Epithelial cell of prostate (primary cell): Measurements from ENCODE around the gene LRMDA.

Experiments used
- DNase-seq: peaks from one replicate; pipeline ENCODE4 v3.0.0-alpha.2; 2011; ENCODE audit warnings: low read depth, low spot score
- H3K27ac ChIP-seq: fragments of 450-650 bp; 2 replicates; pipeline ENCODE4 v1.5.1; 2017; ENCODE audit warnings: mild to moderate bottlenecking

LRMDA gene

GRCh38 chr10:75552171-75552570, 120.7 kb downstream of the LRMDA start:
- DNase-seq = no peak
- no peak overlapping the region for H3K27ac ChIP-seq

GRCh38 chr10:75553550-75553949, 122.1 kb downstream of the LRMDA start:
- no peak for DNase-seq
- no peak overlapping the region for H3K27ac ChIP-seq

GRCh38 chr10:75555323-75555722, 123.9 kb downstream of the LRMDA start:
- no peak for DNase-seq
- no peak overlapping the region for H3K27ac ChIP-seq

DNA sequence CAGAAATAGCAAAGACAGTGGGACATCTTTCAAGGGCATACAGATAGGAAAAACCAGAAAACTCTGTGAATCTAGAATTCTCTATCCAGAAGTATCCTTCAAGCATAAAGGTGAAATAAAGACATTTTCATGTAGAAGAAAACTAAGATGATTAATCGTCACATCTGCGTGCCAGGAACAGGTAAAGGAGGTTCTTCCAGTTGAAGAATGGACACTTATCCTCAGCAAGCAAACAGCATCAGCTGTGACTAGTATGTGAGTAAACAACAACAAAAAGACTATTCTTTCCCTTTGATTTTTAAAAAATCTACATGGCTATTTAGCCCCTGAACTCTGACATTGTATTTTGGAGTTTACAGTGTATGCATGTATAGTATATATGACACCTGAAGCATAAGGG, 124.9 kb downstream of the LRMDA start:
- no peak for DNase-seq
- no peak overlapping the region for H3K27ac ChIP-seq

DNA sequence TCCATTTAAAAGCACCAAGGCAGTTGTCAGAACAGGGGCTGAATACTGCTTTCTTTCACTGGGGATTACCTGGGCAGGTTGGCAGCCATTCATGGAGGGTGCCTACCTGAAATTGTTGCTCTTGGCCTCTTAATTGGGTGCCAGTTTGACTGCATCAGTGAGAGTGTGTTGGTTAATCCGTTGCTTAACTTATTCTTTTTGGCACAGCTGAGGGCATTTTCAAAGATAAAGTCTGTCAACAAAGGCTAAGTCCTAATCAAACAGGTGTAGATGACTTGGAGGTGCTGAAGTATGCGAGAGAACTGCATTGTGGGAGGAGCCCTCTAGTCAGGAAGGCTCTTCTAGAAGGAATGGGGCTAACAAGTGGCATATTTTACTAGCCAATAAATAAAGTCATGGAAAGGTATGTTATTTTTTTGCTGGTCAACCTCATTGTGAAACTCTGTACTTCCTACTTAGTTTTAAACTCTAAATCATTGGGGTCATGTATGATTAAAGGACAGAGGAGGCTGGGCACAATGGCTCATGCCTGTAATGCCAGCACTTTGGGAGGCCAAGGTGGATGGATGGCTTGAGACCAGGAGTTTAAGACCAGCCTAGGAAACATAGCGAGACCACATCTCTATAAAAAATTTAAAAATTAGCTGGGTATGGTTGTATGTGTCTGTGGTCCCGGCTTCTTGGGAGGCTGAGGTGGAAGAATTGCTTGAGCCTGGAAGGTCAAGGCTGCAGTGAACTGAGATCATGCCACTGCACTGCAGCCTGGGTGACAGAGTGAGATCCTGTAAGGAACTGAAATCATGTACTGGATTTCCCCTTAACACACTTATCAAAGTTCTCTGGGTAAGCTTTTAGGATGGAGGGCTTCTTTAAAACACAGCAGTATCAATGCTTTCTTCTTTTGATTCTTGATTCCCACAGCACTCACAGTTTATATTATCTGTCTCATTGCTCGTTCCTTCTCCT, 134.1 kb downstream of the LRMDA start:
- H3K27ac ChIP-seq = no peak overlapping the region
- no peak for DNase-seq

- DNase-seq = no peak
- no peak overlapping the region for H3K27ac ChIP-seq
These were observed 137.2 kb downstream of the LRMDA start for GRCh38 chr10:75568450-75569130.

DNA sequence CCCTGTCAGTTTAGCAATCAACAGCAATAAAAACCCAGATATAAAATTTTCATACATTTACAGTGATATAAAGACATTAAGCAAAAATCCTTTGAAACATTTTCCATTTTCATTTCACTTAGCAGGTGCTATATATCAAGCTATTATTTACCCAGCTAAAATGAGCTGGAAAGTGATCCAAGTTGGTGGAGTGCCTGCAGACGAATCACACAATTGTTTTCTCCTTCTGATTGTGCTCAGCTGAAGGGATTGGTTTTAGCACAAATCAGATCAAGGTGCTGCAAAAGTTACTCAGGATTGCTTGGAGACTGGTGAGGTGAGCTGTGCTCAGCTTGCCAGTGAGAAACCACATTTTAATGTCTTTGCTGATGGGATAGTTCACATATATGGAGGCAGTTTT, 138.1 kb downstream of the LRMDA start:
- no peak for DNase-seq
- no peak overlapping the region for H3K27ac ChIP-seq

DNA sequence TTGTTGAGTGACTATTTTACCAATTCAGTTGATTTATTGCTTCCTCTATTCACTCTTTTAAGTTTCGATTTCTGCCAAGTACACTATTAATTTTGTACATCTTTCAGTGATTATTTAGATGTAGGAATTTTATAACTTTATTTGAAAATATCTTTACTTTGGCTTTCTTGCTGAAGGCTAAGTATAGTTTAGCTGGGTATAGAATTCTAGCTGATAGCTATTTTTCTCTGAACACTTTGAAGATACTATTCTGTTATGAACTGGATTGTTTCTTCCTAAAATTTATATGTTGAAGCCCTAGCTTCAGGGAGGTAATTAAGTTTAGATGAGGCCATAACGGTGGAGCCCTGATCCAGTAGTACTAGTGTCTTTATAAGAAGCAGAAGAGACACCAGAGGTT, 141.1 kb downstream of the LRMDA start:
- H3K27ac ChIP-seq = no peak overlapping the region
- no peak for DNase-seq

DNA sequence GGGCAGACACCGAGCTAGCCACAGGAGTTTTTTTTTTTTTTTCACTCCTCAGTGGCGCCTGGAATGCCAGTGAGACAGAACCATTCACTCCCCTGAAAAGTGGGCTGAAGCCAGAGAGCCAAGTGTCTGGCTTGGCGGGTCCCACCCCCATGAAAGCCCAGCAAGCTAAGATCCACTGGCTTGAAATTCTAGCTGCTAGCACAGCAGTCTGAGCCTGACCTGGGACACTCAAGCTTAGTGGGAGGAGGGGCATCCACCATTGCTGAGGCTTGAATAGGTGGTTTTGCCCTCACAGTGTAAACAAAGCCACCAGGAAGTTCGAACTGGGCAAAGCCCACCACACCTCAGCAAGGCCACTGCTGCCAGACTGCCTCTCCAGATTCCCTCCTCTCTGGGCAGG, 144.5 kb downstream of the LRMDA start:
- no peak overlapping the region for H3K27ac ChIP-seq
- DNase-seq = no peak

DNA sequence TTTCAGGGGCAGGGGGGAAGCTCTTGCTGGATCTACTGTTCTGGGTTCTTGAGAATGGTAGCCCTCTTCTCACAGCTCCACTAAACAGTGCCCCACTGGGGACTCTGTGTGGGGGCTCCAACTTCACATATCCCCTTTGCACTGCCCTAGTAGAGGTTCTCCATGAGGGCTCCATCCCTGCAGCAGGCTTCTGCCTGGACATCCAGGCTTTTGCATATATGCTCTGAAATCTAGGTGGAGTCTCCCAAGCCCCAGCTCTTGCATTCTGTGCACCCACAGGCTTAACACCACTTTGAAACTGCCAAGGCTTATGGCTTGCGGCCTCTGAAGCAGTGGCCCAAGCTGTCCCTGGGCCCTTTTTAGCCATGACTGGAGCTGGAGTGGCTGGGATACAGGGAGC, 150.7 kb downstream of the LRMDA start:
- no peak overlapping the region for H3K27ac ChIP-seq
- DNase-seq = no peak

DNA sequence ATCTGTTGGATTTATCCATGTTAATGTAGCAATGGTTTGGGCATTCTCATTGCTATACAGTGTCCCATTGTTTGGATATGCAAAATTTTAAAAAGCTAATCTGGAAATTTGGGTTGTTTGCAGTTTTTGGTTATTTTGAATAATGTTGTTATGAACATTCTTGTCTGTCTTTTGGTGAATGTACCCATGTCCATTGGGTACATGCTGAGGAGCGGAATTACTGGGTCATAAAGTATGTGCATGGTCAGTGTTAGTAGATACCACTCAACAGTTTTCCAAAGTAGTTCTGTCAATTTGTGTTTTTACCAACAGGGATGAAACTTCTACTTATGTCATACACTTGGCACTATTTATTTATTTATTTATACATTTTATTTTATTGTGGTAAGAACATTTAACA, 153.9 kb downstream of the LRMDA start:
- no peak for DNase-seq
- no peak overlapping the region for H3K27ac ChIP-seq

GRCh38 chr10:75586814-75587213, 155.4 kb downstream of the LRMDA start:
- DNase-seq = no peak
- H3K27ac ChIP-seq = no peak overlapping the region

- DNase-seq = no peak
- H3K27ac ChIP-seq = no peak overlapping the region
These were observed 156.6 kb downstream of the LRMDA start for GRCh38 chr10:75588031-75588430.

- H3K27ac ChIP-seq = no peak overlapping the region
- no peak for DNase-seq
These were observed 158.7 kb downstream of the LRMDA start for GRCh38 chr10:75589895-75590654.

DNA sequence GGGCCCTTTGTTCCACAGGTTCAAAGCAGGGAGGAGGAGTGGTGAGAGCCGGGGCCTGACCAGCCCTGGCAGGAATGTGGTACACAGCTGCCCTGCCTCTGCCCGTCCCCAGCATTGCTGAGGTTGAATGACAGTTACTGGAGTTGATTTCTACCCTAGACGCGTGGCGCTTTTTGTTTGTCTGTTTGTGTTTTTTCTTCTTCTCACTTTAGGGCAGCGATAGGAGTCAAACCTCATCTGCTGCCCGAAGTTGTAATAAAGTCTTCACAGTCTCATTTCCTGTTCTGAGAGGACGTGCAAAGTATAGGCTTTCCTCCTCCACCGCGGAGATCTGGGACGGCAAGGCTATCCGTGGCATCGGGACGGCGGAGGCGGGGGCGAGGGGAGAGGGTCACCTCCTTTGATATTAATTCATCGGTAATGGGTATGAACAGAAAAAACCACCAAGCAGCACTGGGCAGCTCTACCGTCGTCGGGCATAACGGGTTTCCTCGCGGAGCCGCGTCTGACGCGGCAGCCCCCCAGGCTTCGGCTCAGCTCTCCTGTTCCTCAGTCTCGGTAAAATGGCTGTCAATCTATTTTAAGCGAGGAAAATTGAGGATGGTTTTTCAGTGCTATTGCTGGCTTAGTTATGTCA, 160.8 kb downstream of the LRMDA start:
- no peak overlapping the region for H3K27ac ChIP-seq
- DNase-seq = no peak

- H3K27ac ChIP-seq = no peak overlapping the region
- no peak for DNase-seq
These were observed 161.6 kb downstream of the LRMDA start for GRCh38 chr10:75592791-75593643.

GRCh38 chr10:75593692-75594556, 162.5 kb downstream of the LRMDA start:
- no peak for DNase-seq
- H3K27ac ChIP-seq = no peak overlapping the region

GRCh38 chr10:75596930-75597620, 165.7 kb downstream of the LRMDA start:
- DNase-seq = no peak
- no peak overlapping the region for H3K27ac ChIP-seq
